ENCODE results near the gene KIRREL3. TPM values are rescaled to one million over a fixed set of nuclear protein-coding genes. Genes with fewer than 3 reads are reported as not detected.

The KIRREL3 gene
- polyA plus RNA-seq, 1 donor (not counting 4 experiments of a cell fraction or from before 2014, with no cell fraction given) = 0.04 TPM

- H3K9ac ChIP-seq (ENCODE audit: control insufficient read depth, extremely low read depth, insufficient read depth, low read length) = no peak overlapping the region
- peaks cover 24% of the 10 kb centered on the region for H3K4me1 ChIP-seq (ENCODE audit: control insufficient read depth, extremely low read depth, insufficient read depth, low read length)
- H3K36me3 ChIP-seq (ENCODE audit: control insufficient read depth in 2 of 2, extremely low read depth in 1 of 2, insufficient read depth in 2 of 2, low read length in 2 of 2) = no peaks in the 10 kb centered on the region
- no peak overlapping the region for H3K27ac ChIP-seq (ENCODE audit: control insufficient read depth, insufficient read depth, low read length)
- no peaks in the 10 kb centered on the region for H3K9me1 ChIP-seq (ENCODE audit: control insufficient read depth, extremely low read depth, insufficient read depth, low read length)
- no peak overlapping the region for H2AFZ ChIP-seq (ENCODE audit: control insufficient read depth, low read length)
- no peak overlapping the region for H3K4me3 ChIP-seq (ENCODE audit: control insufficient read depth in 2 of 3, extremely low read depth in 1 of 3, insufficient read depth in 2 of 3, low read depth in 1 of 3, low read length in 3 of 3)
- dilution Hi-C loops (cut with MboI; ENCODE audit: extremely low pct_ligation_motif_present, low sequenced_read_pairs) = no loop called here
- H3K4me2 ChIP-seq (ENCODE audit: control insufficient read depth, extremely low read depth, insufficient read depth, low read depth, low read length) = no peak overlapping the region
- DNase-seq (ENCODE audit: low read depth, low spot score) (no peak), FAIRE-seq (no peak)
- TF ChIP-seq, protein P1, sequence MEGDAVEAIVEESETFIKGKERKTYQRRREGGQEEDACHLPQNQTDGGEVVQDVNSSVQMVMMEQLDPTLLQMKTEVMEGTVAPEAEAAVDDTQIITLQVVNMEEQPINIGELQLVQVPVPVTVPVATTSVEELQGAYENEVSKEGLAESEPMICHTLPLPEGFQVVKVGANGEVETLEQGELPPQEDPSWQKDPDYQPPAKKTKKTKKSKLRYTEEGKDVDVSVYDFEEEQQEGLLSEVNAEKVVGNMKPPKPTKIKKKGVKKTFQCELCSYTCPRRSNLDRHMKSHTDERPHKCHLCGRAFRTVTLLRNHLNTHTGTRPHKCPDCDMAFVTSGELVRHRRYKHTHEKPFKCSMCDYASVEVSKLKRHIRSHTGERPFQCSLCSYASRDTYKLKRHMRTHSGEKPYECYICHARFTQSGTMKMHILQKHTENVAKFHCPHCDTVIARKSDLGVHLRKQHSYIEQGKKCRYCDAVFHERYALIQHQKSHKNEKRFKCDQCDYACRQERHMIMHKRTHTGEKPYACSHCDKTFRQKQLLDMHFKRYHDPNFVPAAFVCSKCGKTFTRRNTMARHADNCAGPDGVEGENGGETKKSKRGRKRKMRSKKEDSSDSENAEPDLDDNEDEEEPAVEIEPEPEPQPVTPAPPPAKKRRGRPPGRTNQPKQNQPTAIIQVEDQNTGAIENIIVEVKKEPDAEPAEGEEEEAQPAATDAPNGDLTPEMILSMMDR (optimal IDR thresholded peaks at IDR 0.05 in 1 of 3, IDR thresholded peaks at IDR 0.05 in 1 of 3, conservative IDR thresholded peaks at IDR 0.05 in 1 of 3; ENCODE audit: extremely low read depth in 1 of 3, insufficient read depth in 2 of 3, low read length in 3 of 3) = no peak
- no peak for TF ChIP-seq EZH2 (IDR thresholded peaks at IDR 0.05; ENCODE audit: low read length)
- peaks cover 30% of the 10 kb centered on the region for H3K27me3 ChIP-seq (ENCODE audit: control insufficient read depth, extremely low read depth, insufficient read depth, low read length)
- no peaks in the 10 kb centered on the region for H3K9me3 ChIP-seq (ENCODE audit: control insufficient read depth, low read depth, low read length)
- no peaks in the 10 kb centered on the region for H3K79me2 ChIP-seq (ENCODE audit: control insufficient read depth, insufficient read depth, low read length)
- H4K20me1 ChIP-seq (ENCODE audit: control insufficient read depth, extremely low read depth, insufficient read depth, low read length) = no peaks in the 10 kb centered on the region
Observed at GRCh38 chr11:126996036-126996804, 4.3 kb downstream of the KIRREL3 start.

DNA sequence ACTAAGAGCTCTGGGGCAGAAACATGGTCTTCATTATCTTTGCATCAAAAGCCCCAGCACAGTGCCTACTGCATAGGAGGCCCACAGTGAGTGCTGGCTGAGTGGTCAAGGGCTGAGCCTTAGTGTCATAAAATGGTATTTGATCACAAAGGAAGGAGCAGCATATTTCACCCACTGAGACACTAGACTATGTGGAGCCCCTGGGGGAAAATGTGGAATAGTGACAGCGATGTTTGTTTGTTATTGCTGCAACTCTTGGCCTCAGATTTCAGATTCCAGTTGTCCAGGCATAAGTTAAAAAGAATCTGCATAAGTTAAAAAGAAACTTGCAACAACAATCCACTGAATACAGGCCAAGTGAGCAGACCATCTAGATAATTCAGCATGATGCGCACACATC is 7.0 kb downstream of the KIRREL3 start:
- dilution Hi-C loops (cut with MboI; ENCODE audit: extremely low pct_ligation_motif_present, low sequenced_read_pairs) = no loop called here
- no peak overlapping the region for H2AFZ ChIP-seq (ENCODE audit: control insufficient read depth, low read length)
- no peaks in the 10 kb centered on the region for H3K36me3 ChIP-seq (ENCODE audit: control insufficient read depth in 2 of 2, extremely low read depth in 1 of 2, insufficient read depth in 2 of 2, low read length in 2 of 2)
- no peak for DNase-seq (ENCODE audit: low read depth, low spot score)
- peaks cover 26% of the 10 kb centered on the region for H3K4me1 ChIP-seq (ENCODE audit: control insufficient read depth, extremely low read depth, insufficient read depth, low read length)
- H3K4me3 ChIP-seq (ENCODE audit: control insufficient read depth in 2 of 3, extremely low read depth in 1 of 3, insufficient read depth in 2 of 3, low read depth in 1 of 3, low read length in 3 of 3) = no peak overlapping the region
- H3K27ac ChIP-seq (ENCODE audit: control insufficient read depth, insufficient read depth, low read length) = no peak overlapping the region
- H3K9me1 ChIP-seq (ENCODE audit: control insufficient read depth, extremely low read depth, insufficient read depth, low read length) = no peaks in the 10 kb centered on the region
- no peak overlapping the region for H3K9ac ChIP-seq (ENCODE audit: control insufficient read depth, extremely low read depth, insufficient read depth, low read length)
- H3K9me3 ChIP-seq (ENCODE audit: control insufficient read depth, low read depth, low read length) = no peaks in the 10 kb centered on the region
- TF ChIP-seq, protein P1 (optimal IDR thresholded peaks at IDR 0.05 in 1 of 3, IDR thresholded peaks at IDR 0.05 in 1 of 3, conservative IDR thresholded peaks at IDR 0.05 in 1 of 3; ENCODE audit: extremely low read depth in 1 of 3, insufficient read depth in 2 of 3, low read length in 3 of 3) = no peak
- no peak for TF ChIP-seq EZH2 (IDR thresholded peaks at IDR 0.05; ENCODE audit: low read length)
- H3K79me2 ChIP-seq (ENCODE audit: control insufficient read depth, insufficient read depth, low read length) = no peaks in the 10 kb centered on the region
- no peaks in the 10 kb centered on the region for H4K20me1 ChIP-seq (ENCODE audit: control insufficient read depth, extremely low read depth, insufficient read depth, low read length)
- peaks cover 6% of the 10 kb centered on the region for H3K27me3 ChIP-seq (ENCODE audit: control insufficient read depth, extremely low read depth, insufficient read depth, low read length)
- no peak overlapping the region for H3K4me2 ChIP-seq (ENCODE audit: control insufficient read depth, extremely low read depth, insufficient read depth, low read depth, low read length)
- FAIRE-seq = no peak
